Measurements from ENCODE around the gene MYD88. TPM values are rescaled to one million over a fixed set of nuclear protein-coding genes. Genes with fewer than 3 reads are reported as not detected.

Gene MYD88
- polyA plus RNA-seq, 1 donor (not counting 4 experiments of a cell fraction or from before 2014, with no cell fraction given) = 44.0 TPM

GRCh38 chr3:38137615-38138348, 679 bp upstream of the MYD88 start:
- Histone ChIP-seq H3K4me1 (ENCODE audit: control insufficient read depth, extremely low read depth, insufficient read depth, low read length) (peaks cover 55% of the 10 kb centered on the region), H3K79me2 (ENCODE audit: control insufficient read depth, insufficient read depth, low read length) (peaks cover 51% of the 10 kb centered on the region), H3K9me3 (ENCODE audit: control insufficient read depth, low read depth, low read length) (no peaks in the 10 kb centered on the region), H3K27me3 (ENCODE audit: control insufficient read depth, extremely low read depth, insufficient read depth, low read length) (no peaks in the 10 kb centered on the region), H2AFZ (ENCODE audit: control insufficient read depth, low read length) (peak overlapping the region; percentile 70), H3K4me2 (ENCODE audit: control insufficient read depth, extremely low read depth, insufficient read depth, low read depth, low read length) (peak overlapping the region; percentile 83), H3K9ac (ENCODE audit: control insufficient read depth, extremely low read depth, insufficient read depth, low read length) (peak overlapping the region; percentile 85), H3K36me3 (ENCODE audit: control insufficient read depth in 2 of 2, extremely low read depth in 1 of 2, insufficient read depth in 2 of 2, low read length in 2 of 2) (peaks cover 19 to 34% of the 10 kb centered on the region in 2 experiments), H3K9me1 (ENCODE audit: control insufficient read depth, extremely low read depth, insufficient read depth, low read length) (no peaks in the 10 kb centered on the region), H4K20me1 (ENCODE audit: control insufficient read depth, extremely low read depth, insufficient read depth, low read length) (no peaks in the 10 kb centered on the region), H3K27ac (ENCODE audit: control insufficient read depth, insufficient read depth, low read length) (peak overlapping the region; percentile 90), H3K4me3 (ENCODE audit: control insufficient read depth in 2 of 3, extremely low read depth in 1 of 3, insufficient read depth in 2 of 3, low read depth in 1 of 3, low read length in 3 of 3) (peak overlapping the region; percentile 81 to 91 (median 87))
- no peak for TF ChIP-seq EZH2 (IDR thresholded peaks at IDR 0.05; ENCODE audit: low read length)
- TF ChIP-seq, protein P1, sequence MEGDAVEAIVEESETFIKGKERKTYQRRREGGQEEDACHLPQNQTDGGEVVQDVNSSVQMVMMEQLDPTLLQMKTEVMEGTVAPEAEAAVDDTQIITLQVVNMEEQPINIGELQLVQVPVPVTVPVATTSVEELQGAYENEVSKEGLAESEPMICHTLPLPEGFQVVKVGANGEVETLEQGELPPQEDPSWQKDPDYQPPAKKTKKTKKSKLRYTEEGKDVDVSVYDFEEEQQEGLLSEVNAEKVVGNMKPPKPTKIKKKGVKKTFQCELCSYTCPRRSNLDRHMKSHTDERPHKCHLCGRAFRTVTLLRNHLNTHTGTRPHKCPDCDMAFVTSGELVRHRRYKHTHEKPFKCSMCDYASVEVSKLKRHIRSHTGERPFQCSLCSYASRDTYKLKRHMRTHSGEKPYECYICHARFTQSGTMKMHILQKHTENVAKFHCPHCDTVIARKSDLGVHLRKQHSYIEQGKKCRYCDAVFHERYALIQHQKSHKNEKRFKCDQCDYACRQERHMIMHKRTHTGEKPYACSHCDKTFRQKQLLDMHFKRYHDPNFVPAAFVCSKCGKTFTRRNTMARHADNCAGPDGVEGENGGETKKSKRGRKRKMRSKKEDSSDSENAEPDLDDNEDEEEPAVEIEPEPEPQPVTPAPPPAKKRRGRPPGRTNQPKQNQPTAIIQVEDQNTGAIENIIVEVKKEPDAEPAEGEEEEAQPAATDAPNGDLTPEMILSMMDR (optimal IDR thresholded peaks at IDR 0.05 in 1 of 3, IDR thresholded peaks at IDR 0.05 in 1 of 3, conservative IDR thresholded peaks at IDR 0.05 in 1 of 3; ENCODE audit: extremely low read depth in 1 of 3, insufficient read depth in 2 of 3, low read length in 3 of 3) = peak in 1 of 3 experiments; percentile 25
- DNase-seq (ENCODE audit: low read depth, low spot score) (no peak), FAIRE-seq (no peak)
- dilution Hi-C loops (cut with MboI; ENCODE audit: extremely low pct_ligation_motif_present, low sequenced_read_pairs) = no loop called here

DNA sequence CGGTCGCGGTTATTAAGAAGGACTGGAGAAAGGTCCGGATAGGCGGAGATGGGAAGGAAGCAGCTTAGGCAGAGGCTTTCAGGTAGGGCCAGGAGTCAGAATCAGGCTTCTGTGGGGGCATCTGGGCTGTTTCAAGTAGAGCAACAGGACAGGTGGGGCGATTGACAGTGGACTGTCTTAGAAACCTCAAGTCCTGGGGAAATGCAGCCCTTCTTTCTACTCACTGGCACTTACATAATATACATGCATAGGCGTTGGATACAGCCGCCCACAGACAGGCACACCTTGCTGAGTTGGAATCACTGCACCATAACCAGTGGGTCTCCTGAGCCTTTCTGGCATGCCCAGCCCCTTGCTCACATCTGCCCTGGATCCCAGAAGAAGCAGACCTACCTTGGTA, 730 bp downstream of the MYD88 start:
- H3K27me3 ChIP-seq (ENCODE audit: control insufficient read depth, extremely low read depth, insufficient read depth, low read length) = no peaks in the 10 kb centered on the region
- H3K9ac ChIP-seq (ENCODE audit: control insufficient read depth, extremely low read depth, insufficient read depth, low read length) = peak overlapping the region; percentile 85
- FAIRE-seq (no peak), DNase-seq (ENCODE audit: low read depth, low spot score) (no peak)
- peaks cover 45% of the 10 kb centered on the region for H3K4me1 ChIP-seq (ENCODE audit: control insufficient read depth, extremely low read depth, insufficient read depth, low read length)
- dilution Hi-C loops (cut with MboI; ENCODE audit: extremely low pct_ligation_motif_present, low sequenced_read_pairs) = no loop called here
- H3K79me2 ChIP-seq (ENCODE audit: control insufficient read depth, insufficient read depth, low read length) = peaks cover 45% of the 10 kb centered on the region
- no peaks in the 10 kb centered on the region for H3K9me3 ChIP-seq (ENCODE audit: control insufficient read depth, low read depth, low read length)
- H3K4me2 ChIP-seq (ENCODE audit: control insufficient read depth, extremely low read depth, insufficient read depth, low read depth, low read length) = peak overlapping the region; percentile 83
- peak overlapping the region; percentile 81 to 91 (median 87) for H3K4me3 ChIP-seq (ENCODE audit: control insufficient read depth in 2 of 3, extremely low read depth in 1 of 3, insufficient read depth in 2 of 3, low read depth in 1 of 3, low read length in 3 of 3)
- TF ChIP-seq EZH2 (IDR thresholded peaks at IDR 0.05; ENCODE audit: low read length) = no peak
- peak overlapping the region; percentile 70 for H2AFZ ChIP-seq (ENCODE audit: control insufficient read depth, low read length)
- H3K9me1 ChIP-seq (ENCODE audit: control insufficient read depth, extremely low read depth, insufficient read depth, low read length) = no peaks in the 10 kb centered on the region
- H4K20me1 ChIP-seq (ENCODE audit: control insufficient read depth, extremely low read depth, insufficient read depth, low read length) = no peaks in the 10 kb centered on the region
- peak overlapping the region; percentile 90 for H3K27ac ChIP-seq (ENCODE audit: control insufficient read depth, insufficient read depth, low read length)
- H3K36me3 ChIP-seq (ENCODE audit: control insufficient read depth in 2 of 2, extremely low read depth in 1 of 2, insufficient read depth in 2 of 2, low read length in 2 of 2) = peaks cover 11 to 23% of the 10 kb centered on the region in 2 experiments
